ENCODE results near the gene GANC.

GRCh38 chr15:42324308-42324707 is 51.3 kb downstream of the GANC start:
- TF ChIP-seq CTCF (IDR thresholded peaks at IDR 0.05) = no peak
- TF ChIP-seq POLR2A (IDR thresholded peaks at IDR 0.05) = no peak

Measured in stomach (tissue), 4 donors.